HEK293T (cell line): Measurements from ENCODE around the gene PARVA.

ENCODE experiments used
- CTCF ChIA-PET: fragments of 350-600 bp; formaldehyde crosslinking; extraction: SDS; loops from one replicate; lab custom pipeline; 2021; ENCODE audit warnings: antibody characterized with exemption, inconsistent platforms; lab: Yijun Ruan, JAX
- POLR2A ChIA-PET: fragments of 350-600 bp; formaldehyde crosslinking; extraction: SDS; loops from one replicate; lab custom pipeline; 2020; ENCODE audit warnings: antibody characterized with exemption, inconsistent platforms; lab: Yijun Ruan, JAX
- DNase-seq: peaks from one replicate; pipeline ENCODE4 v3.0.0; 2012; ENCODE audit warnings: mixed read lengths; ENCODE audit errors: extremely low spot score
- ARNT ChIP-seq: fragments of 450-650 bp; IDR thresholded peaks from 2 replicates; pipeline ENCODE4 v1.6.1; 2017; ENCODE audit warnings: mild to moderate bottlenecking
- BHLHE40 ChIP-seq: fragments of 450-650 bp; IDR thresholded peaks from 2 replicates; pipeline ENCODE4 v1.6.1; 2016; ENCODE audit warnings: mild to moderate bottlenecking, moderate library complexity, borderline replicate concordance
- CTBP1 ChIP-seq: fragments of 450-650 bp; IDR thresholded peaks from 2 replicates; pipeline ENCODE4 v1.6.1; 2016; ENCODE audit warnings: borderline replicate concordance
- ELF4 ChIP-seq: fragments of 450-650 bp; IDR thresholded peaks from 2 replicates; pipeline ENCODE4 v1.6.1; 2017; ENCODE audit warnings: antibody characterized with exemption
- FOXA1 ChIP-seq: fragments of 450-650 bp; IDR thresholded peaks from 2 replicates; pipeline ENCODE4 v1.6.1; 2016; ENCODE audit warnings: mild to moderate bottlenecking
- FOXK2 ChIP-seq: fragments of 450-650 bp; IDR thresholded peaks from 2 replicates; pipeline ENCODE4 v1.6.1; 2016; ENCODE audit warnings: mild to moderate bottlenecking
- FOXM1 ChIP-seq: fragments of 450-650 bp; IDR thresholded peaks from 2 replicates; pipeline ENCODE4 v1.6.1; 2017; ENCODE audit warnings: mild to moderate bottlenecking, borderline replicate concordance
- HDGF ChIP-seq: fragments of 450-650 bp; IDR thresholded peaks from 2 replicates; pipeline ENCODE4 v1.6.1; 2017; ENCODE audit warnings: antibody characterized with exemption, borderline replicate concordance
- L3MBTL2 ChIP-seq: fragments of 450-650 bp; conservative IDR thresholded peaks from 2 replicates; pipeline ENCODE4 v1.6.1; 2016; ENCODE audit warnings: mild to moderate bottlenecking
- LEF1 ChIP-seq: fragments of 450-650 bp; IDR thresholded peaks from 2 replicates; pipeline ENCODE4 v1.6.1; 2017; ENCODE audit warnings: mild to moderate bottlenecking, borderline replicate concordance
- NFRKB ChIP-seq: fragments of 450-650 bp; IDR thresholded peaks from 2 replicates; pipeline ENCODE4 v1.6.1; 2016; ENCODE audit warnings: mild to moderate bottlenecking, moderate library complexity
- SP1 ChIP-seq: fragments of 450-650 bp; IDR thresholded peaks from 2 replicates; pipeline ENCODE4 v1.6.1; 2017
- SUZ12 ChIP-seq: fragments of 450-650 bp; IDR thresholded peaks from 2 replicates; pipeline ENCODE4 v1.6.1; 2016; ENCODE audit warnings: mild to moderate bottlenecking
- TARDBP ChIP-seq: fragments of 450-650 bp; IDR thresholded peaks from 2 replicates; pipeline ENCODE4 v1.6.1; 2016
- ZNF384 ChIP-seq: fragments of 450-650 bp; IDR thresholded peaks from 2 replicates; pipeline ENCODE4 v1.6.1; 2016
- TF ChIP-seq, protein P1 (sequence below): fragments of 450-650 bp; IDR thresholded peaks from 2 replicates; pipeline ENCODE4 v1.6.1; 2016

Gene PARVA

DNA sequence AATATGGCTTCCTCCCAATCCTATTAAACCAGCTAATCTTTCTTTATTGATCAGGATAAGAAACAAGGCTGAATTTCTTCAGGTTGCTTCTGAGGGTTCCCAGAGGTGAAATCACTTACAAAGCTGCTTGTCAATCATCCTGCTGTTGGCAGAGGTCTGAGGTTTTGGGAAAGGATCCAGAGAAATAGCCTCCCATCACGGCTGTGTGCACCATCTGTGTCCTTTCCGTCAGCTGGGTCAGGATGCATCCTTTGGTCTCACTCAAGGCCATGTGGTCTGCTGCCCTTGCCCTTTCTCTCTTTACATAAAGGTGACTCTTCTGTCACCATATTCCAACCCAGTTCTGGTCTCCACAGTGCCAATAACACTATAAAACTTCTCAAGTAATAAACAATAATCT, 183.5 kb downstream of the PARVA start:
- no peak for TF ChIP-seq ARNT
- no peak for TF ChIP-seq ELF4
- TF ChIP-seq ZNF384, result no peak
- no peak for TF ChIP-seq L3MBTL2
- no peak for DNase-seq
- ChIA-PET POLR2A (no interaction called here), CTCF (no interaction called here)

DNA sequence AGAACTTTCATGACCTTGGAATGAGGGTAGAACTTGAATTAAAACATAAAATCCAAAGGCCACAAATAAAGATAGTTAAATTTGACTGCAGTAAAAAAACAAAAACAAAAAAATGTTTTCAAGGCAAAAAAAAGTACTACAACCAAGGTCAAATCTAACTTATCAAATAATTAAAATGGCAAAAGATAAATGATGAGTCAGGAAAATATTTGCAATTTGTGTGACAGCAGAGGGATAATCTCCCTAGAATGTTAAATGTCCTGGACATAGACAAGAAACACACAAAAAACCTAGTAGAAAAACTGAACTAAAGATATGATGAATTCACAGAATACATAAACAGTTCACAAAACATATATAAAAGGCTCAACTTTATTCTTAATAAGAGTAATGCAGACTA, 186.6 kb downstream of the PARVA start:
- POLR2A ChIA-PET, result no interaction called here
- no peak for TF ChIP-seq ELF4
- no peak for TF ChIP-seq LEF1
- no peak for TF ChIP-seq SP1
- no peak for TF ChIP-seq CTBP1
- no peak for TF ChIP-seq FOXM1
- no peak for TF ChIP-seq FOXA1
- TF ChIP-seq, protein P1, sequence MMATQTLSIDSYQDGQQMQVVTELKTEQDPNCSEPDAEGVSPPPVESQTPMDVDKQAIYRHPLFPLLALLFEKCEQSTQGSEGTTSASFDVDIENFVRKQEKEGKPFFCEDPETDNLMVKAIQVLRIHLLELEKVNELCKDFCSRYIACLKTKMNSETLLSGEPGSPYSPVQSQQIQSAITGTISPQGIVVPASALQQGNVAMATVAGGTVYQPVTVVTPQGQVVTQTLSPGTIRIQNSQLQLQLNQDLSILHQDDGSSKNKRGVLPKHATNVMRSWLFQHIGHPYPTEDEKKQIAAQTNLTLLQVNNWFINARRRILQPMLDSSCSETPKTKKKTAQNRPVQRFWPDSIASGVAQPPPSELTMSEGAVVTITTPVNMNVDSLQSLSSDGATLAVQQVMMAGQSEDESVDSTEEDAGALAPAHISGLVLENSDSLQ, result no peak
- no peak for TF ChIP-seq BHLHE40
- no peak for TF ChIP-seq L3MBTL2
- no peak for TF ChIP-seq NFRKB
- TF ChIP-seq HDGF, result no peak
- TF ChIP-seq FOXK2, result no peak
- TF ChIP-seq ARNT, result no peak
- no peak for TF ChIP-seq TARDBP

DNA sequence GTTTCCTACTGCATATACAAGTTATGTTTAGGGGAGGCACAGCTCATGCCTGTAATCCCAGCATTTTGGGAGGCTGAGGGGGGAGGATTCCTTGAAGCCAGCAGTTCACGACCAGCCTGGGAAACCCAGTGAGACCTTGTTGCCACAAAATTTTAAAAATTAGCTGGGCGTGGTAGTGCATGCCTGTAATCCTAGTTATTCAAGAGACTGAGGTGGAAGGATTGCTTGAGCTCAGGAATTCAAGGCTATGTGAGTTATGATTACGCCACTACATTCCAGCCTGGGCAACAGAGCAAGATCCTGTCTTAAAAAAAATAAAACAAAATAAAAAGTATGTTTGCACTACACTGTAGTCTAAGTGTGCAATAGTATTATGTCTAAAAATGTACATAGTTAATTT, 188.0 kb downstream of the PARVA start:
- ChIA-PET POLR2A (no interaction called here), CTCF (no interaction called here)
- TF ChIP-seq ARNT (no peak), FOXA1 (no peak), FOXM1 (no peak), TARDBP (no peak), LEF1 (no peak), CTBP1 (no peak), HDGF (no peak), SUZ12 (no peak), FOXK2 (no peak), SP1 (no peak), NFRKB (no peak), BHLHE40 (no peak)
- TF ChIP-seq, protein P1, result no peak
- no peak for DNase-seq

More for the DNA sequence above, 186.6 kb downstream of the PARVA start:
- no peak for DNase-seq
- CTCF ChIA-PET, result no interaction called here

DNA sequence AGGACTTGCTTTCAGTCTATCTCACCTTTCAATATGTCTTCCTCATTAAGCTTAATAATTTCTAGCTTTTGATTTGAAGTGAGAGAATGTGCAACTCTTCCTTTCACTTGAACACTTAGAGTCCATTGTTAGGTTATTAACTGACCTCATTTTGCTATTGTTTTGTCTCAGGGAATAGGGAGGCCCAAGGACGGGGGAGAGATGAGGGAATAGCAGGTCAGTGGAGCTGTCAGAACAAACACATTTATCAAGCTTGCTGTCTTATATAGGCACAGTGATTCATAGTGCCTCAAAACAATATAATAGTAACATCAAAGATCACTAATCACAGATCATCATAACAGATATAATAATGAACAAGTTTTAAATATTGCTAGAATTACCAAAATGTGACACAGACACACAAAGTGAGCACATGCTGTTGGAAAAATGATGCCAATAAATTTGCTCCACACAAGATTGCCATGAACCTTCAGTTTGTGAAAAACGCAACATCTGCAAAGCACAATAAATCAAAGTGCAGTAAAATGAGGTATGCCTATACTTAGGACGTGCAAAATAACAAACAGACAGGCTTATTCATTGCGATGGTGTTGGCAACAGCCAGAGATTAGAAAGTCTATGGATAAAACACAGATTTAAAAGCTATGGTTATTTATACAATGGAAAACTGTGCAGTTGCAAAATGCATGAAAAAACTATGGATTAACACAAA, 190.5 kb downstream of the PARVA start:
- no peak for DNase-seq
- ChIA-PET POLR2A (no interaction called here), CTCF (interaction anchor here (0.6 kb wide), 1 partner anchor 248 kb away, joined by 3 read pairs; no protein-coding TSS in a partner anchor)
- no peak for TF ChIP-seq SUZ12
- no peak for TF ChIP-seq HDGF
- no peak for TF ChIP-seq L3MBTL2
- no peak for TF ChIP-seq LEF1
- TF ChIP-seq ELF4, result no peak
- no peak for TF ChIP-seq ZNF384
- no peak for TF ChIP-seq FOXA1
- no peak for TF ChIP-seq BHLHE40
- TF ChIP-seq NFRKB, result no peak
- TF ChIP-seq FOXM1, result no peak
- TF ChIP-seq CTBP1, result no peak
- TF ChIP-seq, protein P1, result no peak
- no peak for TF ChIP-seq FOXK2
- no peak for TF ChIP-seq SP1
- TF ChIP-seq ARNT, result no peak
- TF ChIP-seq TARDBP, result no peak

DNA sequence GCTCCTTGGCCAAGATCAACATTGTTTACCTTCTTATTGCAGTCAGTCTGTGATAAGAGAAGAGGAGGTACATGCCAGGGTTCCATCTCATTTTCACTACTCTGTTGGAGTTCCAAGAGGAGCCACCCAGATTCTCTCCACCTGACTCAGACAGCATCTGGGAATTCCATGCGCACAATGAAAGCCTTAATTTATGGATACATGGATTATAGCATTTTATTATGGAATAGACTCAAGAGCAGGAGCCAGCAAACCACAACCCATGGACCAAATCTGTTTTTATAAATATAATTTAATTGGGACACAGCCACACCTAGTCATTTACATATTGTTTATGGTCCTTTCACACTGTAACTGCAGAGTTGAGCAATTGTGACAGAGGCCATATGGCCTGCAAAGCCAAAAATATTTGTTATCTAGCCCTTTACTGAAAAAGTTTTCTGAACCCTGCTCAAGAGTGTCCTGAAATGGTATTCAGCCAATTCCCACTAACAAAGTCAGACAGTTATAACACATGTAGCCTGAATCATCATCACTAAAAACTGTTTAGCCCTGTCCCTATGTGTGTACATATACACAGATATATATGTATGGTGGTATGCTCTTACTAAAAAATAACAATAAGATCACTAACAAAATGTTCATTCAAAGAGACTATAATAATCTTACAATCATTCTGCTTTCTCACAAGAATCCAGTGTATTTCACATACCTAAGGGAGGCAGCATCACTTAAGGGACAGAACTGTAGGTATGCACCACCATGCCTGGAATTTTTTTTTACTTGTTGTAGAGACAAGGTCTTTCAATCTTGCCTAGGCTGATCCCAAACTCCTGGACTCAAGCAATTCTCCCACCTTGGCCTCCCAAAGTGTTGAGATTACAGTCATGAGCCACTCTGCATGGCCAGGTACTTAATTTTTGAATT, 192.4 kb downstream of the PARVA start:
- CTCF ChIA-PET, result no interaction called here
- POLR2A ChIA-PET, result no interaction called here
- DNase-seq, result no peak
- TF ChIP-seq ELF4, result no peak
- no peak for TF ChIP-seq ARNT
- no peak for TF ChIP-seq HDGF
- TF ChIP-seq ZNF384, result no peak
- TF ChIP-seq TARDBP, result no peak
